ENCODE data around the gene ASB11. TPM values are rescaled to one million over a fixed set of nuclear protein-coding genes. Genes with fewer than 3 reads are reported as not detected.

The ASB11 gene
- total RNA-seq, 1 experiment from 2014 or later: not detected

DNA sequence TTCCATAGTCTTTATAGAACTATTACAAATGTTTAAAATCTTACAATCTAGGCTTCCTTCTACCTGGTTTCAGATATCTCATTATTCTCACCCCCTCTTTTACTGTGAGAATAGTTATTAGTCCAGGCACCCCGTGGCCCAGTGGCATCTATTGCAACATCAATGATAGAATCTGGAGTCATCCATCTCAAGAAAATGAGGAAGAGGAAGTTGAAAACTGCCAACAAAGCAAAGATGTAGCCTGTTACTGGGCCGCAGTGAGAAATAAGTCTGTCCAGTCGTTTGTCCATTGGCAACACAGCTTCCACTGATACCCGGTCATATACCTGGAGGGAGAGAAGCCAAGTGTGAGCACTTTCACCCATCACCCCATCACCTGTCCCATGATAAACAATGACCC lies 6.0 kb upstream of the ASB11 start:
- CTCF ChIA-PET: no interaction called here
- DNase-seq: no peak
- no peaks in the 10 kb centered on the region for H3K4me1 Mint-ChIP-seq (ENCODE audit: low read depth, unreplicated experiment)
- peaks cover 16% of the 10 kb centered on the region for H3K36me3 Mint-ChIP-seq (ENCODE audit: insufficient read depth, unreplicated experiment)
- no peaks in the 10 kb centered on the region for H3K27me3 Mint-ChIP-seq (ENCODE audit: unreplicated experiment)
- no peak overlapping the region for H3K4me3 Mint-ChIP-seq (ENCODE audit: low read depth, unreplicated experiment)
- no peaks in the 10 kb centered on the region for H3K9me3 Mint-ChIP-seq (ENCODE audit: low read depth, unreplicated experiment)
- no peak overlapping the region for H3K27ac Mint-ChIP-seq (ENCODE audit: unreplicated experiment)
- no TSS peak for BruUV-seq (replicated peaks)
- TF ChIP-seq, protein P1, sequence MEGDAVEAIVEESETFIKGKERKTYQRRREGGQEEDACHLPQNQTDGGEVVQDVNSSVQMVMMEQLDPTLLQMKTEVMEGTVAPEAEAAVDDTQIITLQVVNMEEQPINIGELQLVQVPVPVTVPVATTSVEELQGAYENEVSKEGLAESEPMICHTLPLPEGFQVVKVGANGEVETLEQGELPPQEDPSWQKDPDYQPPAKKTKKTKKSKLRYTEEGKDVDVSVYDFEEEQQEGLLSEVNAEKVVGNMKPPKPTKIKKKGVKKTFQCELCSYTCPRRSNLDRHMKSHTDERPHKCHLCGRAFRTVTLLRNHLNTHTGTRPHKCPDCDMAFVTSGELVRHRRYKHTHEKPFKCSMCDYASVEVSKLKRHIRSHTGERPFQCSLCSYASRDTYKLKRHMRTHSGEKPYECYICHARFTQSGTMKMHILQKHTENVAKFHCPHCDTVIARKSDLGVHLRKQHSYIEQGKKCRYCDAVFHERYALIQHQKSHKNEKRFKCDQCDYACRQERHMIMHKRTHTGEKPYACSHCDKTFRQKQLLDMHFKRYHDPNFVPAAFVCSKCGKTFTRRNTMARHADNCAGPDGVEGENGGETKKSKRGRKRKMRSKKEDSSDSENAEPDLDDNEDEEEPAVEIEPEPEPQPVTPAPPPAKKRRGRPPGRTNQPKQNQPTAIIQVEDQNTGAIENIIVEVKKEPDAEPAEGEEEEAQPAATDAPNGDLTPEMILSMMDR (IDR thresholded peaks at IDR 0.05; ENCODE audit: unreplicated experiment): no peak
- intact Hi-C loops (cut with micrococcal nuclease; ENCODE audit: unreplicated experiment): no loop called here

DNA sequence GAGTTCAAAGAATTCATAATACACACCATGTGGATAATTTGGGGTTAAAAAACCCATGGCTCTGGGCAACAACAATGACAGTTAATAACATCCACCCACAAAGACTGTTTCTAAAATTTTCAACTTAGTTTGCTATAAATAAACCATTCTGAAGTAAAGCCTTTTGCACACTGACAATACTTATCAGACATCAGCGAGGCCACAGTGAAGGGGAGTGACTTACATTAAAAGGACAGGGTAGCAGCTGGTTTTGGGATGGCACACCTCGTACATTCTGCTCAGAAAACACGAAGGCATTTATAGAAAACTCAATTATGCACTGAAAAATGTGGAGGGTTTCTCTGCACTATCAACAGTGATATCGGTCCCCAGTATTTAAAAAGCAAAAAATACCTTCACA lies 4.9 kb upstream of the ASB11 start:
- Mint-ChIP-seq H3K27ac (ENCODE audit: unreplicated experiment) (no peak overlapping the region), H3K27me3 (ENCODE audit: unreplicated experiment) (no peaks in the 10 kb centered on the region), H3K4me1 (ENCODE audit: low read depth, unreplicated experiment) (no peaks in the 10 kb centered on the region), H3K4me3 (ENCODE audit: low read depth, unreplicated experiment) (no peak overlapping the region), H3K9me3 (ENCODE audit: low read depth, unreplicated experiment) (no peaks in the 10 kb centered on the region), H3K36me3 (ENCODE audit: insufficient read depth, unreplicated experiment) (peaks cover 16% of the 10 kb centered on the region)
- BruUV-seq (replicated peaks): no TSS peak
- TF ChIP-seq, protein P1 (IDR thresholded peaks at IDR 0.05; ENCODE audit: unreplicated experiment): no peak
- intact Hi-C loops (cut with micrococcal nuclease; ENCODE audit: unreplicated experiment): no loop called here
- DNase-seq: no peak
- CTCF ChIA-PET: no interaction called here

DNA sequence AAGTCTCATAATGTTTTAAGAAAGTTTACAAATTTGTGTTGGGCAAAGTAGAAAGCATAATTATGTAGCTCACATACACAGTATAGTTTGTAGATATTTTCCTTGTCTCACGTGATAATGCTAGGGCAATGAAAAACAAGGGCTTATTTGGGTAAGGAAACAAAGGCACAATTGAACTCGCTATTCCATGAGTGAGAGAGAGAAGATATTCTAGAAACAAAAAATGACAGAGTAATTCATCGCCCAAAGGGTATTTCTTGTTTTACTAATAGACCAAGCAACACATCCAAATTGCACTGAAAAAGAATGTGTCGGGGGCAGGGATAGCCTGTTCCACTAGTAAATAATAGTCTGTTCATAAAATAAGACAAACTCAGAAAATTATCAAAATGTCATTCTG lies 3.6 kb upstream of the ASB11 start:
- BruUV-seq (replicated peaks): no TSS peak
- intact Hi-C loops (cut with micrococcal nuclease; ENCODE audit: unreplicated experiment): no loop called here
- peaks cover 11% of the 10 kb centered on the region for H3K36me3 Mint-ChIP-seq (ENCODE audit: insufficient read depth, unreplicated experiment)
- no peak for DNase-seq
- CTCF ChIA-PET: no interaction called here
- H3K4me1 Mint-ChIP-seq (ENCODE audit: low read depth, unreplicated experiment): no peaks in the 10 kb centered on the region
- H3K4me3 Mint-ChIP-seq (ENCODE audit: low read depth, unreplicated experiment): no peak overlapping the region
- TF ChIP-seq, protein P1 (IDR thresholded peaks at IDR 0.05; ENCODE audit: unreplicated experiment): no peak
- no peaks in the 10 kb centered on the region for H3K9me3 Mint-ChIP-seq (ENCODE audit: low read depth, unreplicated experiment)
- H3K27ac Mint-ChIP-seq (ENCODE audit: unreplicated experiment): no peak overlapping the region
- H3K27me3 Mint-ChIP-seq (ENCODE audit: unreplicated experiment): no peaks in the 10 kb centered on the region

DNA sequence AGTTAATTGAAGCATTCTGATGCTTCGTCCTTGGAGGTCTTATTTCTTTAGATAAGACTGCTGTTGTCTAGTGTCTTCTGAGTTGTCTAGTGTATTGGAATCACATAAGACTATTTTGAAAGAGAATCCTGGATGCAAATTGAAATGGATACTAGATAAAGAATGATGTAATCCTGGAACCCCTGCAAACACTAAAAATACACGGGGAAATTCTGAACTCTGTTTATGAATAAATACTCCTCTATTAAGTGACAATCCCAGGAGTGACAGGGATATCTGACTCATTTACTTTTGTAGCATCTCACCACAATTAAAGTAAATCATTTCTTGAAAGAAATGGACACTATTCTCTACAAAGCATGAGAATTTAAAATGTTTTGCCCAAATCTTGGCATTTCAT lies 968 bp downstream of the ASB11 start:
- H3K27ac Mint-ChIP-seq (ENCODE audit: unreplicated experiment): no peak overlapping the region
- intact Hi-C loops (cut with micrococcal nuclease; ENCODE audit: unreplicated experiment): no loop called here
- CTCF ChIA-PET: no interaction called here
- TF ChIP-seq, protein P1 (IDR thresholded peaks at IDR 0.05; ENCODE audit: unreplicated experiment): no peak
- H3K4me3 Mint-ChIP-seq (ENCODE audit: low read depth, unreplicated experiment): no peak overlapping the region
- DNase-seq: no peak
- no TSS peak for BruUV-seq (replicated peaks)
- H3K4me1 Mint-ChIP-seq (ENCODE audit: low read depth, unreplicated experiment): no peaks in the 10 kb centered on the region
- H3K36me3 Mint-ChIP-seq (ENCODE audit: insufficient read depth, unreplicated experiment): peaks cover 5% of the 10 kb centered on the region
- H3K27me3 Mint-ChIP-seq (ENCODE audit: unreplicated experiment): no peaks in the 10 kb centered on the region
- H3K9me3 Mint-ChIP-seq (ENCODE audit: low read depth, unreplicated experiment): no peaks in the 10 kb centered on the region

Measured in Calu3 (cell line).